IPS DF 6.9 (cell line): ENCODE measurements around the gene WDR3.

ENCODE experiments used
- DNase-seq: peaks from one replicate; pipeline ENCODE4 v3.0.0-alpha.2; 2013; ENCODE audit warnings: low read depth, low spot score
- H3K27ac ChIP-seq: one replicate; pipeline ENCODE4 v1.5.1; 2013; ENCODE audit warnings: low read length, control low read depth
- H3K27me3 ChIP-seq: 2 replicates; pipeline ENCODE4 v1.6.1; 2013; ENCODE audit warnings: mild to moderate bottlenecking, low read length; ENCODE audit not compliant: control insufficient read depth, insufficient read depth
- H3K36me3 ChIP-seq: 2 replicates; pipeline ENCODE4 v1.6.1; 2013; ENCODE audit warnings: low read length; ENCODE audit not compliant: control insufficient read depth, insufficient read depth
- H3K4me1 ChIP-seq: 2 replicates; pipeline ENCODE4 v1.6.1; 2013; ENCODE audit warnings: low read length; ENCODE audit not compliant: control insufficient read depth, insufficient read depth
- H3K4me3 ChIP-seq: 2 replicates; pipeline ENCODE4 v1.5.1; 2013; ENCODE audit warnings: mild to moderate bottlenecking, low read length
- H3K9me3 ChIP-seq: 2 replicates; pipeline ENCODE4 v1.6.1; 2013; ENCODE audit warnings: low read length, inconsistent platforms; ENCODE audit not compliant: control insufficient read depth, insufficient read depth
- WGBS: extraction: QIAGEN DNeasy Blood & Tissue Kit; methylation state at CpG from one replicate; pipeline ENCODE4 v1.1.7; 2013; ENCODE audit warnings: mixed read lengths, missing lambda C conversion rate; ENCODE audit not compliant: insufficient read length, insufficient coverage; 5-methylcytosine and 5-hydroxymethylcytosine counted together

Gene WDR3

DNA sequence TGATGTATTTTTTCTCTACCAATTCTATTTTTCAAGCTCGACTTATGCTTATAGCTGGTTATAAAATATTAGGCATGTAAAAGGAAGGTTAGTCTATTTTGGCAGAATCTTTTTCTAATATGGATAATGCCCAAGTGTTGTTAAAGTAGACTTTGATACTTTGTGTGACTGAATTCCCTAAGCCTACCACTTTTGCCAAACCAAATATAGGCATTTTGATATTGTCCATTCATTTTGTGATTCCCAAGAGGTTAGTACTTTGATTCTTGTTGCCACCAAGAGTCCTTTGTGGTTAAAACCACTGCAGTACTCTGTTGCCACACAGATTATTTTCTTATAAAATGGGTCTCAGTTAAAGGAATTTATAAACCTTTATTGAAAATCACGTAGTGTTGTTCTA lies 4.2 kb downstream of the WDR3 start:
- Histone ChIP-seq H3K9me3 (no peaks in the 10 kb centered on the region), H3K36me3 (peaks cover 5% of the 10 kb centered on the region; the same call in 1 of the 2 replicates), H3K27ac (no peak overlapping the region), H3K4me1 (no peaks in the 10 kb centered on the region), H3K4me3 (no peak overlapping the region), H3K27me3 (no peaks in the 10 kb centered on the region)
- 100% methylated on average over 1 of the region's 2 CpGs for WGBS
- no peak for DNase-seq

DNA sequence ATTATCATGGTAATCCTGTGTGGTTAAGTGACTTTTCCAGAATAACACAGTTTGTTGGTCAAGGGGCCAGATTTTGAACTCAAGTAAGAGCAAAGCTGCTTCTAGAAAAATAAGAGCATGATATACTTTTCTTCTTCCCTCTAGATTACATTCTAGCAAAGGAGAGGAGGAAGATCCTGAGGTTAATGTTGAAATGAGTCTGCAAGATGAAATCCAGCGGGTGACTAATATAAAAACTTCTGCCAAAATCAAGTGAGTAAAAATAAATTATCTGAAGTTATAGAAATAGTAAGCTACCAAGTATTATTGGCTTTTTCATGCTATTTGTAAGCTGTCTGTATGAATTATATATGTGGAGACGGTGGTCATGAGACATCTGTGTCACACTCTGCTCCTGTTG lies 12.8 kb downstream of the WDR3 start:
- Histone ChIP-seq H3K36me3 (peaks cover 13% of the 10 kb centered on the region; the same call in 1 of the 2 replicates), H3K9me3 (no peaks in the 10 kb centered on the region), H3K4me1 (no peaks in the 10 kb centered on the region), H3K4me3 (no peak overlapping the region), H3K27ac (no peak overlapping the region), H3K27me3 (no peaks in the 10 kb centered on the region)
- no peak for DNase-seq
- WGBS, result no CpG with 5 or more reads among the region's 2 CpGs

GRCh38 chr1:117952386-117952785 lies 22.8 kb downstream of the WDR3 start:
- DNase-seq, result no peak
- Histone ChIP-seq H3K27me3 (no peaks in the 10 kb centered on the region), H3K9me3 (no peaks in the 10 kb centered on the region), H3K27ac (no peak overlapping the region), H3K4me1 (no peaks in the 10 kb centered on the region), H3K36me3 (peaks cover 8% of the 10 kb centered on the region; the same call in 1 of the 2 replicates), H3K4me3 (no peak overlapping the region)
- WGBS, result no CpG with 5 or more reads among the region's 1 CpG

DNA sequence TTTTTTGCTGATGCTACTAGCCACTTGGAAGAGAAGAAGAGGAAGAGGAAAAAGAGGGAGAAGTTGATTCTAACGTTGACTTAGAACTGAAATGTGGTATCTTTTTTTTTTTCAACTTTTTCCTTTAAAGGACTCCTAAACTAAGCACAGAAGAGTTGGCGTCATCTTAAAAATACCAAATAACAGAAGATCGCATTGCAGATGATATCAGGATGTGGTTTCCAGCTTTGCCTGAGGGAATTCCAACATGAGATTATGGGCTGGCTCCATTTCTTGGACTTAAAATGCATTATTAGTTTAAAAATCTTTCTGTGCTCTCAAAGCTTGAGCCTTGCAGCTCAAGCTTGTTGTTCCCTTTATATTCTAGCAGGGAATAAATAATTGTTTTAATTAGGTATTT lies 29.8 kb downstream of the WDR3 start:
- Histone ChIP-seq H3K27me3 (no peaks in the 10 kb centered on the region), H3K27ac (no peak overlapping the region), H3K9me3 (no peaks in the 10 kb centered on the region), H3K36me3 (peaks cover 2% of the 10 kb centered on the region; the same call in 1 of the 2 replicates), H3K4me3 (no peak overlapping the region), H3K4me1 (no peaks in the 10 kb centered on the region)
- DNase-seq, result no peak
- no CpG with 5 or more reads among the region's 3 CpGs for WGBS

DNA sequence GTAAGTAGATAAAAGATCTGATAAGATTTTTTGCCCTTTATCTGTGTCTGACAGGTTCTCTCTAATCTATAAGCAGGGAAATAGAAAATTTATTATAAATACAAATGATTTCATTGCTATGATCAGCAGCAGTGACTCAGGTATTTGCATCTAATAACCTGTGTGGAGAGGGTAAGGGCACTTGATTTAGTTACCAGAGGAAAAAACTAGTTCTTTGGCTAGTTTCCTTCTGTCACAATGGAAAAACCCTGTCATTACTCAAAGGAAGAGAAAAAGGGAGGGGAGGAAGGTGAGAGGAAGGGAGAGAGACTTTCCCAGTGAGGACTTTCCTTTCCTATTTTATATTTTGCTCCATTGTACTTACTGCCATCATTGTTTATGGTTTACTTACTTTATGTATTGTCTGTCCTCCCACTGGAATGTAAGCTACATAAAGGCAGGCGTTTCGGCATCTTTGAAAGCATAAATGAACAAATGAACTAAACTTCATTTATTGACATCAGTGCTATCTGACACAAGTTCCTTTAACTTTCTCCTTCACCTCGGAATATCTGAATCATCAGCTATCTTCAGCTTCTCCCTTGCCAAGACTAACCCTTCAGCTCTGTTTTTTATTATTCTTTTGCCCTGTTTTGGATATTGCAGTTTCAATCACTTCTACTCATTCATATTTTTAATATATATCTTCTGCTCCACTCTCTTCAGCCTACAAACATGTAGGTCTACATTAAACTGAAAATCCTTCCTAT lies 34.9 kb downstream of the WDR3 start:
- no peaks in the 10 kb centered on the region for H3K36me3 ChIP-seq
- no peaks in the 10 kb centered on the region; the same call in 1 of the 2 replicates for H3K4me1 ChIP-seq
- H3K27ac ChIP-seq, result no peak overlapping the region
- no peaks in the 10 kb centered on the region for H3K27me3 ChIP-seq
- H3K4me3 ChIP-seq, result no peak overlapping the region
- DNase-seq, result no peak
- no CpG with 5 or more reads among the region's 3 CpGs for WGBS
- no peaks in the 10 kb centered on the region for H3K9me3 ChIP-seq

- no peak overlapping the region for H3K27ac ChIP-seq
- H3K27me3 ChIP-seq, result no peaks in the 10 kb centered on the region
- WGBS, result no CpG with 5 or more reads among the region's 4 CpGs
- H3K4me3 ChIP-seq, result no peak overlapping the region
- no peaks in the 10 kb centered on the region for H3K9me3 ChIP-seq
- DNase-seq, result no peak
- no peaks in the 10 kb centered on the region; the same call in 1 of the 2 replicates for H3K4me1 ChIP-seq
- H3K36me3 ChIP-seq, result no peaks in the 10 kb centered on the region
Measured at GRCh38 chr1:117967477-117967876, 37.9 kb downstream of the WDR3 start.

DNA sequence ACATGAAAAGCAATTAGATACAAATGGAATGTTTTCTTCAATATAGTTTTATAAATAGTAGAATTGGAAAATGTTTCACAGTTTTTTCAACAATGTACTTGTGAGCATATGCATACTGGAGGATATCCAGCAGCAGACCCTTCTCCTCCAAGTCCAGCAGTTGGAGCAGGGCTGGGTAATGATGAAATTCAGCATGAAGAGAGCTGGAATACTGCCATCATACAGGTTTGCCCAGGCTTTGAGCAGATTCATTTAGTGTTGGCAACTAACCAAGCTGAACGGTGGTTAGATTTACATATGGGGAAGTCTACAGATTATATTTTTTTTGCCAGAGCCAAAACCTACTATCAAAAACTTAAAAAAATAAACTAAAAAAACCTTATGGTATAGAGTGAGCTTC lies 38.3 kb downstream of the WDR3 start:
- no peaks in the 10 kb centered on the region for H3K36me3 ChIP-seq
- H3K9me3 ChIP-seq, result no peaks in the 10 kb centered on the region
- no peak overlapping the region for H3K27ac ChIP-seq
- H3K4me3 ChIP-seq, result no peak overlapping the region
- no peaks in the 10 kb centered on the region for H3K27me3 ChIP-seq
- no CpG with 5 or more reads among the region's 1 CpG for WGBS
- DNase-seq, result no peak
- no peaks in the 10 kb centered on the region; the same call in 1 of the 2 replicates for H3K4me1 ChIP-seq

DNA sequence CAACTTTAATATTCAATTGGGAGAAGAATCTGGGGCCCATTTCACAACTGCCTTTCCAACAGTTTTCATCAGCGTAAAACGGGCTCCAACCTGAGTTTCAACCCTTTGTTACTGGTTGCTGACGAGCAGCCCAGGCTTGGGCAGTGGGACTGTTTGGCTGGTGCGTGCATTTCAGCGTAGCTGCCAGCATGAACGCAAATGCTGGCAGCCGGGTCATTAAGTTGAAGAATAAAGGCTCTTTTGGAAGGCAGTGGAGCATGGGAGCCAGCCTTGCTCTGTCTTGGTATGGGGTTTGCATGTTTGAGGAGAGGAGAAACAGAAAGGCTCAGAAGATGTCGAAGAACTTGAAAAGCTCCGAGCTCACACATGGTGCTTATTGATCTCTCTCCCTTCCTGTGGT lies 40.7 kb downstream of the WDR3 start:
- Histone ChIP-seq H3K27me3 (no peaks in the 10 kb centered on the region), H3K27ac (no peak overlapping the region), H3K9me3 (no peaks in the 10 kb centered on the region), H3K4me1 (no peaks in the 10 kb centered on the region; the same call in 1 of the 2 replicates), H3K36me3 (no peaks in the 10 kb centered on the region), H3K4me3 (no peak overlapping the region)
- no CpG with 5 or more reads among the region's 9 CpGs for WGBS
- DNase-seq, result no peak

DNA sequence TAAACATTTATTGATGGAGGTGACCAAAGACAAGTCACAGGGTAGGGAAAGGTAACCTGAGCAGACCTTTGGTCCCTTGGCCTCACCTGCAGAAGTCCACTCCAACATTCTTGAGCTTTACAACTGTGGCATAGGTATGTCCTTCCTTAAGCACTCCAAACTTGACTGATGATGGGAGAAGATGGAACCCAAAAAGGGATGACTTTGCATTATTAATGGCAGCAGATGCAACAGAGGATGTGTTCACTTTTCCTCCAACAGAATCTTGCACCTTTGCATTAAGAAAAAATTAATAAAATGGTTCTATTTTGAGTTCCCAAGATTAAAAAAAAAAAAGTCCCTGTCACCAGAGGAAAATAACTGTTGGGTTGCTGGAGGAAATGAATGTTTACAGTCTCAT lies 42.2 kb downstream of the WDR3 start:
- H3K4me1 ChIP-seq, result no peaks in the 10 kb centered on the region; the same call in 1 of the 2 replicates
- no peaks in the 10 kb centered on the region for H3K36me3 ChIP-seq
- H3K4me3 ChIP-seq, result no peak overlapping the region
- H3K9me3 ChIP-seq, result no peaks in the 10 kb centered on the region
- no peak overlapping the region for H3K27ac ChIP-seq
- no peak for DNase-seq
- no peaks in the 10 kb centered on the region for H3K27me3 ChIP-seq

DNA sequence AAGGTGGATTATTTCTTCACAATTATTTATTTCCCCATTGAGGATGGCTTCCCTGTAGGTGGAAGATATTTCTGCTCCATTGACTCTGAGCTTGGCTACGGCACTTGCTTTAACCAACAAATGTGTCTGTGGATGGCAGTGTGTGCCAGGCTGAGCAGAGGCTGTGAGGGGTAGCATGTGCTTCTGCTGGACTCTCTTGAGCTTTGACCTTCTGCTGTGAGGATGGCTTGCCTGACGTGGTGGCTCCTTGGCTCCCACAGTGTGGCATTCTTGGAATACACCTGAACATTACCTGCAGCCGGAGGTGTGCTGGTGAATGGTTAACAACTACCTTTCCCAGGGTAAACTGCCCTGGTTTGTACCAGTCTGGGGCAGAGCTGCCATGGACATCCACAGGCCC lies 46.8 kb downstream of the WDR3 start:
- no peak overlapping the region for H3K27ac ChIP-seq
- no peaks in the 10 kb centered on the region; the same call in 1 of the 2 replicates for H3K4me1 ChIP-seq
- no peaks in the 10 kb centered on the region for H3K27me3 ChIP-seq
- no peaks in the 10 kb centered on the region for H3K9me3 ChIP-seq
- H3K4me3 ChIP-seq, result no peak overlapping the region
- no CpG with 5 or more reads among the region's 3 CpGs for WGBS
- no peak for DNase-seq
- no peaks in the 10 kb centered on the region for H3K36me3 ChIP-seq
